ENCODE results near the gene TTC28. TPM values are rescaled to one million over a fixed set of nuclear protein-coding genes. Genes with fewer than 3 reads are reported as not detected.

TTC28 gene
- total RNA-seq, 2 donors from 2014 or later = 8.8 to 12.0 TPM

GRCh38 chr22:28024422-28024888 is 655.2 kb downstream of the TTC28 start:
- DNase-seq = no peak
- intact Hi-C loops (cut with DNase I, micrococcal nuclease) = loop anchor here in 1 of 2 donors (10.0 kb wide), 1 partner anchor 570 kb away; no protein-coding TSS in a partner anchor
- ATAC-seq = no peak

GRCh38 chr22:28023774-28024173 is 655.9 kb downstream of the TTC28 start:
- intact Hi-C loops (cut with DNase I, micrococcal nuclease) = loop anchor here in 1 of 2 donors (10.0 kb wide), 1 partner anchor 571 kb away; no protein-coding TSS in a partner anchor
- DNase-seq = no peak
- no peak for ATAC-seq

DNA sequence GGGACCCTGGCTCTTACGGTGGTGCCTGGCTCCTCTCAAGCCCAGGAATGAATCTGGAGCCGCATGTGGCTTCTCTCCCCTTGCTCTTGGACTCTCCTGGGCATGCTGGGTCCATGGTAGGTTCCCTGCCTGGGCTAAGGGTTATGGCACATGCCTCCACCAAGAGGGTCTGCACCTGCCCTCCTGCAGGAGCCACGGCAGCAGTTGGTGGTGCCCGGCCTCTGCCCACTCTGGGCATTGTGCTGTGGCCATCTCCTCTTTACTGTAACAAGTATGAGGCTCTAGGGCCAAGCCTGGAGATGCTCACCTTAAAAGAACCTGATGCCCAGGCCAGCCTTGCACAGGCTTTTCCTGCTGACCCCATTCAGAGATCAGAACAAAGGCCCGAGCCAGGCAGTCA is 656.6 kb downstream of the TTC28 start:
- ATAC-seq = no peak
- DNase-seq = no peak
- intact Hi-C loops (cut with DNase I, micrococcal nuclease) = loop anchor here in 1 of 2 donors (10.0 kb wide), 1 partner anchor 572 kb away; no protein-coding TSS in a partner anchor

DNA sequence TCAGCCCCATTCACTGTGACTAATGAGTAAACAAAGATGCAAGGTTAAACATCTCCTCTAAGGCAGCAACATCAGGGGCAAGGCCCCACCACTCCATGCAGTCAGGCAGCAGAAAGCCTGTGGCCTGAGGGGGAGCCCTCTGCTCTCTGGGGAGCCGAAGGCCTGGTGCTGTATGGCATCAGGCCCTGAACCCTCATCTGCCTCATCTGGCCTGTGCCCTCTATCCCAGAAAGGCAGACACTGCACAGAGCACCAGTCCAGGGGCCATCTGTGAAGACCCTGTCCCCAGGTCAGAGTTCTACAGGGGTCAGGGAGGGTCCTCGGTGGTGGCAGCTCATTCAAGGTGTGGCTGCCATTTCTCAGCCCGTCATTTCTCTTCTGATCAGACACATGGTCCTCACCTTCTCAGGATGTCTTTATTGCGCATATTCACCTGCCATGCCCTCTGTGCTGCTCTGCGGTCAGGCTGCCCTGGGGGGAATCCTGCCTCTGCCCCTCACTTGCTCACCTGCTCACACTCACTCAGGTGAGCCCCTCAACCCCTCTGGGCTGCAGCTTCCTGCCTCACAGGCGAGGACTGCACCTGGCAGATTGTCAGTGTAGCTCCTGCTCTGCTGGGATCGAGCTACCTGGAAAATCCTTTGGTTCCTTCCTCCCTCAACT is 657.5 kb downstream of the TTC28 start:
- intact Hi-C loops (cut with DNase I, micrococcal nuclease) = loop anchor here in 1 of 2 donors (10.0 kb wide), 1 partner anchor 573 kb away; no protein-coding TSS in a partner anchor
- DNase-seq (no peak), ATAC-seq (no peak)

DNA sequence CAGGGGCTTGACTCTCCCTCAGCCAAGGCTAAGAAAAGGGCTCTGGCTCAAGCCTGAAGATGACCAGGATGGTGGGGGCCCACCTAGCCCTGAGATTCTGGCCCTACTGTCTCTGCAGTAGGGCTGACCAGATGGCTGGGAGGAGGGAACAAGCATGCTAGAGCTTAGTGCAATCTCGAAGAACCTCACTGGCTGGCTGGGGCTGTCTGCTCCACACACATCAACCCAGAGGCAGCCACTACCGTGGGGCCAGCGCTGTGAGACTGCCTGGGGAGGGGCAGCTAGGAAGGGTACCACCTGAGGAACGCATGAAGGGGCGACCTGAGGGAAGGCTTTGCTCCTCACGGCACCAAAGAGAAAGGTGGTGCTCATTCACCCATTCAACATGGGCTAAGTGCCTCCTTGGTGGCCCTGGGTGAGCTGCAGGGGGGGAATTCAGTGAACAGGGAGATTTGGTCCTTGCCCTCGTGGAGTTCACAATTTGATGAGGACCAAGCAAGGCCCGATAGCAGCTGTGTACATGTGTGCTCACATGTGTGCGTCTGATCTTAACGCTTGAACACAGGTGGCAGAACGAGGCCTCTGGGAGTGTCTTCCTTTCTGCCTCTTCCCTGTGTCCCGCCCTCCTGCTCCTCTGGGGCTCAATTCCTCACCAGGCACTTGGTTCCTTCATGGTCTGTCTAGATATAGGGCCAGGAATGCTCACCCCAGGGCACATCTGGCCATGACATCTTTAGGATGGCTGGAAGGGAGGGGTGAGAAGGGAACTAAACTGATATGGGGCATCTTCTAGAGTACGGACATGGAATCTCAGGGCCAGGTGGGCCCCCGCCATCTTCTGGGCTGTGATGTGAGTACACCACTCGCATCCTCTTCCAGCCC is 658.3 kb downstream of the TTC28 start:
- no peak for DNase-seq
- intact Hi-C loops (cut with DNase I, micrococcal nuclease) = loop anchor here in 1 of 2 donors (10.0 kb wide), 1 partner anchor 573 kb away; no protein-coding TSS in a partner anchor
- no peak for ATAC-seq

- peak; percentile 88 for ATAC-seq
- DNase-seq = peak; percentile 50 to 77
- intact Hi-C loops (cut with DNase I, micrococcal nuclease) = loop anchor here in 1 of 2 donors (10.0 kb wide), 1 partner anchor 575 kb away; no protein-coding TSS in a partner anchor
Observed at GRCh38 chr22:28019881-28020861, 659.5 kb downstream of the TTC28 start.

DNA sequence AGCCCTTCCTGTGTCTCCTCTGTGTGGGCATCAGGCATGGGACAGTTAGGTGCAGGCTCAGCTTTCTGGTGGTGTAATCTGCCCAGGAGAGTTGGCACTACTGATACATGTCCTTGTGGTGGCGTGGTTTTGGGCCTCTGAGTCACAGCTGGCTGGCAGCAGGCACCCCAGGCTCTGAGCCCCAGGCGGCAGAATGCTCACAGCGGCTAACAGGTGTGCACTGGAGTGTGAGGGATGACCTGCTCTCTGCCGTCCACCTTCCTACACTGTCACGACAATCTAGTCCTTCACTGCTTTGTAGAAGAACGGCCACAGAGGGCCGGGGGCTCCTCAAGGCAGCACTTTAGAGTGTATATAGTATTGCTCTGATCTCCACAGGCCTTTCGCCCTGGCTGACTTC is 660.3 kb downstream of the TTC28 start:
- no peak for ATAC-seq
- DNase-seq = no peak
- intact Hi-C loops (cut with DNase I, micrococcal nuclease) = no loop called here

- intact Hi-C loops (cut with DNase I, micrococcal nuclease) = no loop called here
- ATAC-seq (no peak), DNase-seq (no peak)
Observed at GRCh38 chr22:28018461-28018927, 661.1 kb downstream of the TTC28 start.

DNA sequence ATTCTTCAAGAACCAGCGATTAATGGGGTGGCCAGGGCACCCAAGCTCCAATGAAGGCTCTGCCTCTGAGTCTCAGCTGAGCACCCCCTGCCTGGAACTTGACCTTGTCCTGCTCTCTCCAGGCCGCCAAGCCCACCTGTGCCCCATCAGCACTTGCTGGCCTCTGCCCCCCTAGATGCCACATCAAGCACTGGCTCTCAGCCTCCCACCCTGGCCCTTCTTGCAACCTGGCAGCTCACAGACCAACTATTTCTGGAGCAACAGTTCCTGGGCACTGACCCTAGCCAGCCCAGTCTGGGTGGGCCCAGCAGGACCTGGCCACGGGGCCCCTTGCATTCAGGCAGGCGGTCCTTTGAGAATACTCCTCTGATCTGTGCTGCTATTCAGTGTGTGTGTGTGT is 661.8 kb downstream of the TTC28 start:
- no peak for ATAC-seq
- intact Hi-C loops (cut with DNase I, micrococcal nuclease) = no loop called here
- no peak for DNase-seq

- no peak for ATAC-seq
Observed at GRCh38 chr22:28017558-28017820, 662.2 kb downstream of the TTC28 start.

DNA sequence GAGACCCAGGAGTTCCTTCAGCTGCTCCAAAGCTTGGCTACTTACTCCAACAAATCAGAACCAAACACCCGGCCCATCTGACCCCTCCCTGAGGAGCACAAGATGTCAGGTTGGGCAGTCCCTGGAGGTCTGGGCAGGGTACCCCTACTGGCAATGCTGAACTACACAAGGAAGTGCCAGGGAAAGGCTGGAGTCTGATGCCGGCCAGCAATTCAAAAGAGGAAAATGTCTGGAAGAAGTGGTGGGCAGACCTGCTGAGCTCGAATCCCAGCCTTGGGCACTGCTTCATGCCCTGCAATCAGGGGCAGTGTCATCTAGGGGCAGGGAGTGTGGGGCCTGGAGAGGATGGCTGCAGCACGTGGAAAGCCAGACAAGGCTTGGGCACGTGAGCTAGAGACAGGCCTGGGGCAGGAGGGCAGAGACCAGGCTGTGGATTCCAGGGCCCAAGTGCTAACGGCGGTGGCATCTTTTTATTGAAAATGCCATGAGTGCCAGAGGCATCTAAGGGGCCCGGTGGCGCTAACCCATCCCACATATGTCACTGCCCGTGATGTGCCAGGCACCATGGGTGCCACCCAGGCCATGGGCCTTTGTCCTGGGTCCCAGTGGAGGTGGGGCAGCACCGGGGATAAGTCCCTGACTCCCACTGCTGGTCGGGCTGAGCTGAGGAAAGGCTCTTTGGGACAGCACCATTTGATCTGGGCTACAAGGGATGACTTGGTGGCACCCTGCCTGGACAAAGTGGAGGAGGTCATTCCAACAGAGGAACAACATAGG is 662.7 kb downstream of the TTC28 start:
- intact Hi-C loops (cut with DNase I, micrococcal nuclease) = no loop called here
- DNase-seq (peak in 1 of 2 donors; percentile 15), ATAC-seq (no peak)

More at GRCh38 chr22:28017558-28017820, 662.2 kb downstream of the TTC28 start:
- no peak for DNase-seq
- intact Hi-C loops (cut with DNase I, micrococcal nuclease) = no loop called here

GRCh38 chr22:28015676-28016601 is 663.7 kb downstream of the TTC28 start:
- intact Hi-C loops (cut with DNase I, micrococcal nuclease) = no loop called here
- no peak for ATAC-seq
- peak in 1 of 2 donors; percentile 8 for DNase-seq

DNA sequence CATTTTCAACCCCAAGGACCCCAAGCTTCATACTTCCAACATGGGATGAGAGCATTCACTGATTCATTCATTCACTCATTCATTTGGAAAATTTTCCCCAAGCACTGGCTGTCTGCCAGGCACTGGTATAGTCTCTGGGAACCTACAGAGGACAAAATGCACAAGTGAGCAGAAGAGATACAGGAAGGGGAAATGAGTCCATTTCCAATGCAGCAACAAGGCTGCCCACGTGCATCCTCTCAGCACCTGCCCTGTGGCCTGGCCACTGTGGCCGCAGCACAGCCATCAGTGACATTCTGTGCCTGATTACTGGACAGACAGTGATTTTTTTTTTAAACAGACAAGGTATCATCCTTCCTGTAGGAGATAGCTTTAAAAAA is 664.6 kb downstream of the TTC28 start:
- ATAC-seq = no peak
- intact Hi-C loops (cut with DNase I, micrococcal nuclease) = no loop called here

DNA sequence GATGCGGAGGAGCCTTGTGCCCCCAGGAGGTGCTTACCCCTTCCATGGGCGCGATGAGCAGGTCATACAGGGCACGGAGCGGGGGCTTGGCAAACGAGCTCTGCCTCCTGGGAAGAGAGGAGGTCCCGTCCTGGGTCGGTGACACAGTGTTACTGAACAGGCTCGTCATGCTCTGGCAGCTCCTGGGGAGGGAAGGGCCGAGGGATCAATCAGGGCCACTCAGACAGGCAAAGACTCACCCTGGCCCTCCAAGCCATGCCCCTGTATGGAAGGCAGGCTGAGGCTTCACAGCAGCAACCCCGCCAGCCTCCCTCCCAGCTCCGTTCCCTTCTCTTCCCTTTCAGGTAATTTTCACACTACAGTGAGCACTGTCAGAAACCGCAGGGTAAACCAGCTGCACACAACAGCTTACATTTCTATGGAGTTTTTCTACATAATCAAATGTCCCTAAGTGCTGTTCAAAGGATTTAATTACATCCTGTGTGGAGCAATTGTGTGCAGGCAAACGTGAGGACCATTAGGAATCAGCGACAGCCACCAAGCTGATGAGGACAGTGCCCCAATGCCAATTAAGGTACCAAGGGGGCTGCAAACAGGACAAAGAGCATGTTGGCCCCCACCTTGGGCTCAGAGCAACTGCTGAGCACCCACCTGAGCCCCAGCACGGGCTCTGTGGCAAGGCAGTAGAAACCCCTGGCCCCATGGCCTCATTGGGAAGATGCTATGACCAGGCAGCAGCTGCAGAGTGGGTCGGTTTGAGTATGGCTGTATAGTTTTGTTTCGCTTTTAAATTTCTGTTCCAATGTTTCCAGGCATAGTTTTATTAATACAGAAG is 665.2 kb downstream of the TTC28 start:
- DNase-seq (no peak), ATAC-seq (no peak)
- intact Hi-C loops (cut with DNase I, micrococcal nuclease) = no loop called here

More for the DNA sequence above, 664.6 kb downstream of the TTC28 start:
- DNase-seq = peak in 1 of 2 donors; percentile 21

- DNase-seq (no peak), ATAC-seq (no peak)
- intact Hi-C loops (cut with DNase I, micrococcal nuclease) = no loop called here
Observed at GRCh38 chr22:28013611-28014010, 666.0 kb downstream of the TTC28 start.

All from left colon (tissue), 2 donors.